H1 (cell line): ENCODE measurements around the gene GGA1.

Experiments used
- BRCA1 ChIP-seq: IDR thresholded peaks from 2 replicates; pipeline ENCODE4 v1.6.1; 2012; ENCODE audit warnings: low read depth, low read length, improper control_type of control experiment
- CBX5 ChIP-seq: fragments of 300-800, 300-1000 bp; sonication (generic); IDR thresholded peaks from 2 replicates; pipeline ENCODE4 v1.7.1; 2016; ENCODE audit warnings: antibody characterized with exemption, low read length, low read depth
- CHD2 ChIP-seq: IDR thresholded peaks from 2 replicates; pipeline ENCODE4 v1.6.1; 2012; ENCODE audit warnings: low read length, improper control_type of control experiment
- CTBP2 ChIP-seq: IDR thresholded peaks from 2 replicates; pipeline ENCODE4 v1.7.0; 2011; ENCODE audit warnings: borderline replicate concordance, mild to moderate bottlenecking, moderate library complexity, mixed read lengths, low read length; ENCODE audit not compliant: insufficient read depth, insufficient read length
- EZH2 ChIP-seq: fragments of 200-600 bp; sonication (generic); IDR thresholded peaks from 2 replicates; pipeline ENCODE4 v1.7.1; 2012; ENCODE audit warnings: low read depth, mild to moderate bottlenecking, moderate library complexity, low read length, inconsistent platforms; ENCODE audit not compliant: severe bottlenecking
- JUN ChIP-seq: IDR thresholded peaks from 2 replicates; pipeline ENCODE4 v1.6.1; 2011; ENCODE audit warnings: low read depth, mild to moderate bottlenecking, improper control_type of control experiment, low read length
- PHF8 ChIP-seq: fragments of 200-600 bp; sonication (generic); conservative IDR thresholded peaks from 2 replicates; pipeline ENCODE4 v1.7.1; 2012; ENCODE audit warnings: low read depth, mild to moderate bottlenecking, inconsistent platforms, low read length, moderate library complexity
- SP4 ChIP-seq: IDR thresholded peaks from 2 replicates; pipeline ENCODE4 v1.6.1; 2012; ENCODE audit warnings: low read length, inconsistent platforms
- TAF1 ChIP-seq: IDR thresholded peaks from 2 replicates; pipeline ENCODE4 v1.6.1; 2011; ENCODE audit warnings: mild to moderate bottlenecking, low read depth, low read length
- TF ChIP-seq, protein P1 (sequence below): IDR thresholded peaks from 2 replicates; pipeline ENCODE4 v1.6.1; 2012; ENCODE audit warnings: inconsistent platforms
- TF ChIP-seq, protein P2 (sequence below): IDR thresholded peaks from 2 replicates; pipeline ENCODE4 v1.6.1; 2011; ENCODE audit warnings: low read depth, mild to moderate bottlenecking, low read length; ENCODE audit not compliant: insufficient read depth
- TF ChIP-seq, protein P3 (sequence below), 3 experiments: IDR thresholded peaks; 1 replicate in 2 of 3; 2 replicates in 1 of 3; pipeline versions ENCODE4 v1.5.1 to v1.6.1; 2011; ENCODE audit warnings: low read length in 3 of 3, mild to moderate bottlenecking in 3 of 3, inconsistent platforms in 2 of 3, low read depth in 1 of 3, moderate library complexity in 1 of 3; ENCODE audit not compliant: insufficient read depth in 1 of 3; ENCODE audit errors: control extremely low read depth in 1 of 3

DNA sequence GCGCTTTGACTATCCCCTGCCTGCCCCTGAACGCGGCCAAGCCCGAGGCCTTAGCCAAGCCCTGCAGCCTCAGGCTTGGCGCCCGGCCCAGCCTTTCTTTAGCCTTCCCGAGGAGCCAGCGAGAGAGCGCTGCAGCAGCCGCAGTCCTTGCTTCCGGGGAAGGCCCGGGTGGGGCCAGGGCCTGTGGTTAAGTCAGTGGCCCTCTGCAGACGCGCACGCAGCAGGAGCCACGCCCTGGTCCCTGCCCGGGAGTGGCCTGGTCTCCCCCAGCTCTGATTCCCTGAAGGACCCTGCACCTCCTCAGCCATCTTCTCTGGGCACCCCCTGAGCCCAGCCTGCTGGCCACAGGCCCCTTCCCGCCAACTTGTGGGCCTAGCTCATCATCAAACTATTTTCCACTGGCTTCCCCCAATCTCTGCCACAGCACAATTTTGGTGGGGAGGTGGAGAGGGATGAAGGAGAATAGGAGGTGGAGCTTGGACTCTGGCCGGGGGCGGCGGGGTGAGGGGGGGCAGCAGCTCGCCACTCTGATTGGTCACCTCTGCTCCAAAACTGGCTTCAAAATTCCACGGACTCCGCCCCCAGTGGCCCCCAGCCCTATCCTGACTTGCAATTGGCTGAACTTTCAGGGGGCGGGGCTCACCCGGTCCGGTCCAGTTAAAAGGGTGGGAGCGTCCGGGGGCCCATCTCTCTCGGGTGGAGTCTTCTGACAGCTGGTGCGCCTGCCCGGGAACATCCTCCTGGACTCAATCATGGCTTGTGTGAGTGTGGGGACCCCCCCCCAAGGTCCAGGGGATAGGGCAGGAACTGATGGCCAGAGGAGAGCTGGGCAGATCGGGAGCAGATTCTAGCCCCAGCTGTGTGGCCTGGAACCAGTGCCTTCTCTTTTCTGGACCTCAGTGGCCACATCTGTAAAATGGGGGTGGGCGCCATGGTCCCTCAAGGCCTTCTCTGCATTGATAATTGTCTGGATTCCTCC is 66.6 kb downstream of the GGA1 start, which contains the start of gene LGALS1:
- TF ChIP-seq, protein P1, sequence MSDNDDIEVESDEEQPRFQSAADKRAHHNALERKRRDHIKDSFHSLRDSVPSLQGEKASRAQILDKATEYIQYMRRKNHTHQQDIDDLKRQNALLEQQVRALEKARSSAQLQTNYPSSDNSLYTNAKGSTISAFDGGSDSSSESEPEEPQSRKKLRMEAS, result no peak
- no peak for TF ChIP-seq EZH2
- TF ChIP-seq CTBP2, result no peak
- TF ChIP-seq CBX5, result no peak
- TF ChIP-seq, protein P2, sequence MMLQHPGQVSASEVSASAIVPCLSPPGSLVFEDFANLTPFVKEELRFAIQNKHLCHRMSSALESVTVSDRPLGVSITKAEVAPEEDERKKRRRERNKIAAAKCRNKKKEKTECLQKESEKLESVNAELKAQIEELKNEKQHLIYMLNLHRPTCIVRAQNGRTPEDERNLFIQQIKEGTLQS, result no peak
- TF ChIP-seq SP4, result no peak
- no peak for TF ChIP-seq JUN
- no peak for TF ChIP-seq CHD2
- TF ChIP-seq, protein P3, sequence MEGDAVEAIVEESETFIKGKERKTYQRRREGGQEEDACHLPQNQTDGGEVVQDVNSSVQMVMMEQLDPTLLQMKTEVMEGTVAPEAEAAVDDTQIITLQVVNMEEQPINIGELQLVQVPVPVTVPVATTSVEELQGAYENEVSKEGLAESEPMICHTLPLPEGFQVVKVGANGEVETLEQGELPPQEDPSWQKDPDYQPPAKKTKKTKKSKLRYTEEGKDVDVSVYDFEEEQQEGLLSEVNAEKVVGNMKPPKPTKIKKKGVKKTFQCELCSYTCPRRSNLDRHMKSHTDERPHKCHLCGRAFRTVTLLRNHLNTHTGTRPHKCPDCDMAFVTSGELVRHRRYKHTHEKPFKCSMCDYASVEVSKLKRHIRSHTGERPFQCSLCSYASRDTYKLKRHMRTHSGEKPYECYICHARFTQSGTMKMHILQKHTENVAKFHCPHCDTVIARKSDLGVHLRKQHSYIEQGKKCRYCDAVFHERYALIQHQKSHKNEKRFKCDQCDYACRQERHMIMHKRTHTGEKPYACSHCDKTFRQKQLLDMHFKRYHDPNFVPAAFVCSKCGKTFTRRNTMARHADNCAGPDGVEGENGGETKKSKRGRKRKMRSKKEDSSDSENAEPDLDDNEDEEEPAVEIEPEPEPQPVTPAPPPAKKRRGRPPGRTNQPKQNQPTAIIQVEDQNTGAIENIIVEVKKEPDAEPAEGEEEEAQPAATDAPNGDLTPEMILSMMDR (IDR thresholded peaks at IDR 0.05; ENCODE audit: control extremely low read depth in 1 of 3, insufficient read depth in 1 of 3, low read depth in 1 of 3, low read length in 3 of 3), result no peak
- TF ChIP-seq PHF8, result no peak
- TF ChIP-seq TAF1, result no peak
- TF ChIP-seq BRCA1, result no peak
